Mammary microvascular endothelial cell (primary cell): ENCODE results near the gene TSR3. TPM values are rescaled to one million over a fixed set of nuclear protein-coding genes. Genes with fewer than 3 reads are reported as not detected.

Experiments used
- total RNA-seq: library from RNA; depleted of rRNA; stranded (reverse); fragments of >200 nt; gene quantifications from 2 replicates; pipeline ENCODE4 v1.2.3, GENCODE V29; 2015

The TSR3 gene
- total RNA-seq = 122 and 128 TPM in 2 replicates

GRCh38 chr16:1351582-1352362, at the start of gene TSR3, which contains the start of gene GNPTG:
Gene TSR3, minus strand, starts transcription at chr16:1351878. Its CDS starts 74 bp downstream, at chr16:1351804.
Gene GNPTG, plus strand, starts transcription at chr16:1351931. Its CDS starts 35 bp downstream, at chr16:1351966.

GRCh38 chr16:1333149-1333812, 18.4 kb downstream of the TSR3 start, which contains the start of gene BAIAP3:
Gene BAIAP3, plus strand, starts transcription at chr16:1333645. Its CDS starts 4,905 bp downstream, at chr16:1338550.

GRCh38 chr16:1308977-1309885, 42.4 kb downstream of the TSR3 start, which contains the start of gene UBE2I:
Gene UBE2I, plus strand, starts transcription at chr16:1309636. Its CDS starts 4,395 bp downstream, at chr16:1314031.

Other genes with a start within 250 kb of the TSR3 start
- gene CACNA1H, start 198.8 kb downstream of the TSR3 start, total RNA-seq = not detected in 2 replicates
- gene TPSG1, start 126.6 kb downstream of the TSR3 start, total RNA-seq = not detected in 2 replicates
- not detected in 2 replicates for gene TPSB2, start 121.7 kb downstream of the TSR3 start, total RNA-seq
- gene TPSAB1, start 111.2 kb downstream of the TSR3 start, total RNA-seq = not detected in 2 replicates
- not detected in 2 replicates for gene TPSD1, start 95.8 kb downstream of the TSR3 start, total RNA-seq
- 72.6 and 78.7 TPM in 2 replicates for gene UBE2I, start 42.2 kb downstream of the TSR3 start, total RNA-seq
- gene BAIAP3, start 18.2 kb downstream of the TSR3 start, total RNA-seq = 0.33 and 0.54 TPM in 2 replicates
- gene GNPTG, start 53 bp upstream of the TSR3 start, total RNA-seq = 44.8 and 46.0 TPM in 2 replicates
- gene UNKL, start 62.8 kb upstream of the TSR3 start, total RNA-seq = 7.3 and 8.8 TPM in 2 replicates
- gene UQCC4, start 68.9 kb upstream of the TSR3 start, total RNA-seq = 18.6 and 28.3 TPM in 2 replicates
- not detected in 2 replicates for gene PERCC1, start 79.2 kb upstream of the TSR3 start, total RNA-seq
- gene CCDC154, start 92.7 kb upstream of the TSR3 start, total RNA-seq = 0.05 TPM in 1 of 2 replicates, not detected in the other
- 39.7 and 45.1 TPM in 2 replicates for gene CLCN7, start 123.2 kb upstream of the TSR3 start, total RNA-seq
- gene PTX4, start 137.1 kb upstream of the TSR3 start, total RNA-seq = 0.20 TPM in 1 of 2 replicates, not detected in the other
- 23.8 and 27.4 TPM in 2 replicates for gene TELO2, start 141.5 kb upstream of the TSR3 start, total RNA-seq
- gene TMEM204, start 181.8 kb upstream of the TSR3 start, total RNA-seq = 53.5 and 61.6 TPM in 2 replicates